HCT116 (cell line): ENCODE data around the gene SRGAP3. TPM values are rescaled to one million over a fixed set of nuclear protein-coding genes. Genes with fewer than 3 reads are reported as not detected.

Source experiments
- ATAC-seq: fragments of 200-7000 bp; cut with Tn5 transposase; 2 replicates; pipeline ENCODE4 v1.9.1; 2020; ENCODE audit warnings: mild to moderate bottlenecking, moderate library complexity
- BruUV-seq: library from RNA; stranded (reverse); fragments of 400-500 nt; replicated peaks from 2 replicates; lab custom pipeline; 2021; lab: Mats Ljungman, UMichigan
- CTCF ChIA-PET: fragments of 300-600 bp; sonication (Branson Sonifier 250); formaldehyde crosslinking; loops from one replicate; lab custom pipeline; 2021; ENCODE audit warnings: antibody characterized with exemption; lab: Charles Lee
- POLR2A ChIA-PET: fragments of 300-600, 350-600 bp; sonication (Branson Sonifier 250); formaldehyde crosslinking; loops from one replicate; lab custom pipeline; 2021; ENCODE audit warnings: antibody characterized with exemption; lab: Charles Lee
- RAD21 ChIA-PET, 2 experiments: fragments of 300-600 bp; sonication (Branson Sonifier 250); formaldehyde crosslinking; loops; one replicate each; lab custom pipeline; 2023; ENCODE audit warnings: low total read pairs in 2 of 2; ENCODE audit not compliant: uncharacterized antibody in 2 of 2, unreplicated experiment in 2 of 2, low non-redundant PET in 1 of 2; lab: Charles Lee
- DNase-seq: peaks from one replicate; pipeline ENCODE4 v3.0.0-alpha.2; 2010; ENCODE audit warnings: low read depth, low spot score
- H2AFZ ChIP-seq: fragments of 200-600 bp; shearing (Covaris generic), sonication (generic); 2 replicates; pipeline ENCODE4 v1.6.1; 2017; ENCODE audit warnings: low read depth, mixed run types, mixed read lengths, antibody characterized with exemption, low read length; ENCODE audit not compliant: poor library complexity, severe bottlenecking
- H3K27ac ChIP-seq: 2 replicates; pipeline ENCODE4 v1.5.1; 2012; ENCODE audit warnings: low read depth, low read length
- H3K27me3 ChIP-seq: fragments of 200-600 bp; sonication (generic); 2 replicates; pipeline ENCODE4 v1.6.1; 2016; ENCODE audit warnings: mixed run types, low read length, mixed read lengths; ENCODE audit not compliant: insufficient read depth
- H3K36me3 ChIP-seq, 2 experiments: fragments of 200-500 bp in 1 of 2; fragments of 200-600 bp in 1 of 2; sonication (Bioruptor generic) in 1 of 2; sonication (generic) in 1 of 2; 2 replicates each; pipeline versions ENCODE4 v1.5.1 to v1.6.1; 2014 to 2016; ENCODE audit warnings: low read length in 2 of 2, inconsistent platforms in 1 of 2, mixed read lengths in 1 of 2, mixed run types in 1 of 2; ENCODE audit not compliant: insufficient read depth in 2 of 2, control insufficient read depth in 1 of 2
- H3K4me1 ChIP-seq, 2 experiments: fragments of 200-600 bp in 1 of 2; sonication (generic) in 1 of 2; 2 replicates each; pipeline versions ENCODE4 v1.5.1 to v1.6.1; 2012 to 2017; ENCODE audit warnings: low read length in 2 of 2, inconsistent platforms in 1 of 2, mild to moderate bottlenecking in 1 of 2, mixed read lengths in 1 of 2, mixed run types in 1 of 2, moderate library complexity in 1 of 2; ENCODE audit not compliant: insufficient read depth in 2 of 2, control insufficient read depth in 1 of 2
- H3K4me2 ChIP-seq: fragments of 200-600 bp; sonication (generic); 2 replicates; pipeline ENCODE4 v1.6.1; 2017; ENCODE audit warnings: mixed run types, low read length, mixed read lengths
- H3K4me3 ChIP-seq, 2 experiments: fragments of 200-600 bp in 1 of 2; sonication (generic) in 1 of 2; replicated peaks in 1 of 2; 2 replicates each; pipeline ENCODE4 v1.5.1; 2011 to 2016; ENCODE audit warnings: low read length in 2 of 2, control low read depth in 1 of 2, low read depth in 1 of 2, mild to moderate bottlenecking in 1 of 2, mixed read lengths in 1 of 2, mixed run types in 1 of 2
- H3K79me2 ChIP-seq: fragments of 200-600 bp; sonication (generic); 2 replicates; pipeline ENCODE4 v1.6.1; 2017; ENCODE audit warnings: mild to moderate bottlenecking, mixed run types, low read length, moderate library complexity, mixed read lengths; ENCODE audit not compliant: insufficient read depth
- H3K9ac ChIP-seq: fragments of 200-600 bp; sonication (generic); 2 replicates; pipeline ENCODE4 v1.6.1; 2016; ENCODE audit warnings: low read length, mixed read lengths
- H3K9me2 ChIP-seq: fragments of 200-600 bp; sonication (generic), shearing (Covaris generic); 2 replicates; pipeline ENCODE4 v1.6.1; 2017; ENCODE audit warnings: mixed run types, mild to moderate bottlenecking, moderate library complexity; ENCODE audit not compliant: insufficient read depth
- H3K9me3 ChIP-seq, 2 experiments: fragments of 200-500 bp in 1 of 2; fragments of 200-600 bp in 1 of 2; sonication (Bioruptor generic) in 1 of 2; sonication (generic) in 1 of 2; 2 replicates each; pipeline ENCODE4 v1.6.1; 2014 to 2017; ENCODE audit warnings: low read length in 2 of 2, mixed read lengths in 2 of 2, inconsistent platforms in 1 of 2, low read depth in 1 of 2, mild to moderate bottlenecking in 1 of 2, mixed run types in 1 of 2, moderate library complexity in 1 of 2; ENCODE audit not compliant: control insufficient read depth in 1 of 2, insufficient read depth in 1 of 2
- H4K20me1 ChIP-seq: fragments of 200-600 bp; sonication (generic), shearing (Covaris generic); 2 replicates; pipeline ENCODE4 v1.6.1; 2017; ENCODE audit warnings: mixed run types, mild to moderate bottlenecking, moderate library complexity; ENCODE audit not compliant: insufficient read depth
- CBX3 ChIP-seq: IDR thresholded peaks from 2 replicates; pipeline ENCODE4 v1.6.1; 2012; ENCODE audit warnings: low read depth
- EZH2 ChIP-seq: fragments of 200-600 bp; sonication (generic); IDR thresholded peaks from 2 replicates; pipeline ENCODE4 v1.6.1; 2017; ENCODE audit warnings: antibody characterized with exemption, mixed run types
- EZH2phosphoT487 ChIP-seq: fragments of 200-600 bp; IDR thresholded peaks from 2 replicates; pipeline ENCODE4 v1.6.1; 2018; ENCODE audit warnings: antibody characterized with exemption, borderline replicate concordance
- POLR2AphosphoS5 ChIP-seq: IDR thresholded peaks from 2 replicates; pipeline ENCODE4 v1.6.1; 2011; ENCODE audit warnings: mild to moderate bottlenecking, low read depth, low read length, moderate library complexity
- TCF7L2 ChIP-seq: IDR thresholded peaks from 2 replicates; pipeline ENCODE4 v1.7.0; 2011; ENCODE audit warnings: borderline replicate concordance, inconsistent platforms; ENCODE audit not compliant: insufficient read depth, insufficient read length; ENCODE audit errors: extremely low read depth
- ZFX ChIP-seq: fragments of 450-650 bp; IDR thresholded peaks from 2 replicates; pipeline ENCODE4 v1.6.1; 2017
- intact Hi-C: fragments of 100-400 bp; cut with micrococcal nuclease; formaldehyde crosslinking; loops from 2 replicates; pipeline ENCODE4 v1.10.0; 2022
- total RNA-seq: library from RNA; stranded (reverse); gene quantifications from one replicate; pipeline ENCODE4 v1.2.1, GENCODE V29; 2021; ENCODE audit not compliant: unreplicated experiment

The SRGAP3 gene
- total RNA-seq, 1 experiment from 2014 or later, result 8.3 TPM

DNA sequence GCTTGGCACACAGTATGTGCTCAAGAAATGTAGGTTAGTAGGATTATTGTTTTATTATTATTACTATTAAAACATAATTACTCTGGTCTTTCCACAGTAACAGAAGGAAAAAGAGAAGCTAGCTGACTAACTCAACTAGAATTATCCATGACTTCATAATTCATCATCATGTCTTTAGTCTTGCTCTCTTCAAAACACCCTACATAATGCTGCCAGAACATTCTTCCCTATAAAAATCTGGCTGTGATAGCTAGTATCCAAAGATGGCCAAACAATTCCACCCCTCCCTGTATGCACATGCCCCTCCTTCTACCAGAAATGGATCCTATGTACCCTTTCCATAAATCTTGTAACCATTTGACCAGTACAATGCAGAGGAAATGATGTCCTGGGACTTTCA is 48.8 kb upstream of the SRGAP3 start:
- no peak for ATAC-seq
- Histone ChIP-seq H2AFZ (no peak overlapping the region), H3K27ac (no peak overlapping the region), H3K4me3 (no peak overlapping the region), H3K9me3 (no peaks in the 10 kb centered on the region), H3K9ac (no peak overlapping the region), H3K9me2 (no peaks in the 10 kb centered on the region), H3K4me2 (no peak overlapping the region), H3K4me1 (peaks cover 0 to 12% of the 10 kb centered on the region in 2 experiments; a peak in 2 of 4 replicates), H3K79me2 (no peaks in the 10 kb centered on the region), H3K36me3 (no peaks in the 10 kb centered on the region), H3K27me3 (no peaks in the 10 kb centered on the region), H4K20me1 (no peaks in the 10 kb centered on the region)
- ChIA-PET CTCF (interaction anchor here (0.9 kb wide), 1 partner anchor 8 kb away, joined by 3 read pairs; no protein-coding TSS in a partner anchor), RAD21 (no interaction called here), POLR2A (no interaction called here)
- DNase-seq, result no peak
- BruUV-seq, result no TSS peak
- TF ChIP-seq ZFX (no peak), TCF7L2 (no peak), EZH2 (no peak), CBX3 (no peak)
- intact Hi-C loops, result no loop called here

DNA sequence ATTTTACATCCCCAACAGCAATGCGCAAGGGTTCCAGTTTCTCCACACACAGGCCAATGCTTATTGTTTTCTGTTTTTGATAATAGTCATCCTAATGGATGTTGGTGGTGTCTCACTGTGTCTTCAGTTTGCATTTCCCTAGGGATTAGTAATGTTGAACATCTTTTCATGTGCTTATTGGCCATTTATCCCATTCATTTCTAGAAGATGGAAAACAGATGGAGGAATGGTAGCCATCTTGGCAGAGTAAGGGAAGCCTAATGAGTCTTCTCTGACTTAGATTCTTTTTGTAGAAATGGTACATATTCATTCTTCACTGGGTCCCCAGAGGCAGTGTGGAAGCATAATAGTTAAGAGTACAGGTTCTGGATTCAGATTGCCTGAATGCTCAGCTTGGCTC is 46.8 kb upstream of the SRGAP3 start:
- Histone ChIP-seq H3K36me3 (no peaks in the 10 kb centered on the region), H3K9me3 (no peaks in the 10 kb centered on the region), H2AFZ (no peak overlapping the region)
- DNase-seq (no peak), ATAC-seq (no peak)
- POLR2A ChIA-PET, result no interaction called here
- TF ChIP-seq POLR2AphosphoS5, result no peak
- TF ChIP-seq EZH2phosphoT487, result no peak
- TF ChIP-seq, all 23 proteins: peak for 0
- intact Hi-C loops, result no loop called here
- Histone ChIP-seq H3K79me2 (no peaks in the 10 kb centered on the region), H3K27ac (no peak overlapping the region), H3K9ac (no peak overlapping the region), H3K27me3 (no peaks in the 10 kb centered on the region), H3K4me1 (no peaks in the 10 kb centered on the region), H4K20me1 (no peaks in the 10 kb centered on the region), H3K9me2 (no peaks in the 10 kb centered on the region), H3K4me2 (no peak overlapping the region), H3K4me3 (no peak overlapping the region)
- CTCF ChIA-PET, result no interaction called here
- RAD21 ChIA-PET, result no interaction called here
- no TSS peak for BruUV-seq
